ENCODE measurements around the gene ZNF354B.

- TF ChIP-seq CTCF (IDR thresholded peaks at IDR 0.05) (no peak), POLR2A (IDR thresholded peaks at IDR 0.05) (no peak)
Measured at GRCh38 chr5:178872302-178872701, 12.5 kb downstream of the ZNF354B start.

Measured in testis (tissue), 2 donors.